ENCODE results near the gene ABCA2. TPM values are rescaled to one million over a fixed set of nuclear protein-coding genes. Genes with fewer than 3 reads are reported as not detected.

Gene ABCA2
- polyA plus RNA-seq, 3 donors from 2014 or later = 2.2 to 34.5 (median 6.3) TPM

DNA sequence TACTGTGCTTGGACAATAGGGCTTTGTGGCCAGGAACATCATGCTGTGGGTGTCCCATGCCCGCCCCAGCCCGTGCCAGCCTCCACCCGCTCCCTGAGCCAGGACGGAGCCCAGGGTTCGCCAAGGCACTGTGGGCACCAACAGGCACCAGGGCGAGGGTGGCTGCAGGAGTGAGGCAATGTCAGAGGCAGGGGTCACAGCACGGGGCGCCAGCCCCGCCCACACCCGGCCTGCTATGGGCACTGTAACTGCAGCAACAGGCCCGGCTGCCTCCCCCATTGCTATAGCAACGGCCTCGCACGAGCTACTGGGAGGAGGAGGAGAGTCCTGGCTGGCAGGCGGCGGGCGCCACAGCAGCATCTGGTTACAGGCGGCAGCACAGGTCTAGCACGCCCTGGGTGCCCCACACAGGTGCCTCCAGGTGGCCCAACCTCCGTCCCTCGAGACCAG is 2.5 kb downstream of the ABCA2 start:
- Mint-ChIP-seq H3K36me3 (peaks cover 0 to 4% (median 0%) of the 10 kb centered on the region in 3 donors), H3K27ac (no peak overlapping the region), H3K4me3 (no peak overlapping the region)

DNA sequence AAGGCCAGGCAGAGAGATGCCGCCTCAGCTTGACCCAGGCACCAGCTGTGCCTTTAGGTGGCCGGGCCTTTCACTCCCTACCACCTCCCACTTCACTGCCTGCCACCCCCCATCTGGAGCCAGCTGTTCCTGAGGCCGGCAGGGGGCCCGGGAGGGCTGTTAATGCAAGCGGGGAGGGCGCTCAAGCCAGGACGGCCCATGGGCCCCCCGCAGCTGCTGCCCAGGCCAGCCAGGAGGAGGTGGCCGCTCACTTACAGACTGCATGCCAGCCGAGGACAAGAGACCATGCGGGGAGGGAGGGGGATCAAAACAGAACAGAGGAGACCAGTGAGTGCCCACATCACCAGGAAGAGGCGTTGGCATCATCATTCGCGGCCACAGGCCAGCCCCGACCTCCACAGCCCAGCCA is 4.5 kb downstream of the ABCA2 start:
- no peak overlapping the region for H3K27ac Mint-ChIP-seq
- no peaks in the 10 kb centered on the region for H3K9me3 Mint-ChIP-seq
- peaks cover 0 to 3% (median 2%) of the 10 kb centered on the region in 3 donors for H3K27me3 Mint-ChIP-seq (ENCODE audit: low read depth in 3 of 3)
- peaks cover 17 to 22% of the 10 kb centered on the region in 2 donors for H3K4me1 Mint-ChIP-seq
- H3K4me3 Mint-ChIP-seq = no peak overlapping the region
- DNase-seq = no peak
- H3K36me3 Mint-ChIP-seq = peaks cover 0 to 8% (median 0%) of the 10 kb centered on the region in 3 donors

More for the DNA sequence above, 2.5 kb downstream of the ABCA2 start:
- peaks cover 32 to 40% of the 10 kb centered on the region in 2 donors for H3K4me1 Mint-ChIP-seq
- H3K27me3 Mint-ChIP-seq (ENCODE audit: low read depth in 3 of 3) = peaks cover 2 to 16% (median 10%) of the 10 kb centered on the region in 3 donors
- H3K9me3 Mint-ChIP-seq = no peaks in the 10 kb centered on the region
- peak in 1 of 3 donors; percentile 35 for DNase-seq

DNA sequence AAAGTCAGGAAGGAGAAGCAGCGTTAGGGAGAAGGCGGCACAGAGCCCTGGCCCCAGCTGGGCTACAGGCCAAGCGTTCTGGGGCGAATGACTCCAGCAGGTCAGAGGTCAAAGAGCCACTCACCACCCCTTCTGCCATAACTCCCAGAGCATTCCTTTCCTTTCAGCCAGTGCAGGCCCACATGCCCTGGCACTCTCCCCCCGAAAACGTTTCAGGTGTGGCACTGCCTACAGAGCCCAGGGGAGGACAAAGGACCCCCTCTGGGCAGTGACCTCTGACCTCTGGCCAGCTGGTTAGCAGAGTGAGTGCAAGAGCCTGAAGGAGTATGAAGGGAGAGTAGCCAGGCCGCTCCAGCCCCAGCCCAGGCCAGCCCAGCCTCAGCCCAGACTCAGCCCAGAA is 4.9 kb downstream of the ABCA2 start:
- Mint-ChIP-seq H3K9me3 (no peaks in the 10 kb centered on the region), H3K27me3 (ENCODE audit: low read depth in 3 of 3) (peaks cover 0 to 2% (median 2%) of the 10 kb centered on the region in 3 donors), H3K36me3 (peaks cover 0 to 8% (median 0%) of the 10 kb centered on the region in 3 donors), H3K27ac (no peak overlapping the region), H3K4me3 (no peak overlapping the region), H3K4me1 (peaks cover 17 to 22% of the 10 kb centered on the region in 2 donors)
- no peak for DNase-seq

DNA sequence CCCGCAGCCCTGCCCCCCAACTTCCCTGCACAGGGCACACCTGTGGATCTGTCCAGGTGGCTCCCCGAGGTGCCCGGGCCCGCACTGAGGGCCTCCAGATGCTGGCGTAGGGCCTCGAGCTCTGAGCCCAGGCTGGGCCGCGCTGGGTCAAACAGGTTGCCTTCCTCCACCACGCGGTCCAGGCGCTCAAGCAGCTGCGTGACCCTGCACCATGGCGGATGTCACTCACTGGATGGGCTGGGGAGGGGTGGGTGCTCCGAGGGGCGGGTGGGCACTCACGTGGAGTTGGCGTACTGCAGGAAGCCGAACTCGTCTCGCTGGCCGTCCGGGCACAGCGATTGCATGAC is 5.4 kb downstream of the ABCA2 start:
- peaks cover 0 to 2% (median 2%) of the 10 kb centered on the region in 3 donors for H3K27me3 Mint-ChIP-seq (ENCODE audit: low read depth in 3 of 3)
- peaks cover 0 to 8% (median 0%) of the 10 kb centered on the region in 3 donors for H3K36me3 Mint-ChIP-seq
- H3K4me3 Mint-ChIP-seq = no peak overlapping the region
- H3K27ac Mint-ChIP-seq = no peak overlapping the region
- no peaks in the 10 kb centered on the region for H3K9me3 Mint-ChIP-seq
- no peak for DNase-seq
- peaks cover 17 to 22% of the 10 kb centered on the region in 2 donors for H3K4me1 Mint-ChIP-seq

DNA sequence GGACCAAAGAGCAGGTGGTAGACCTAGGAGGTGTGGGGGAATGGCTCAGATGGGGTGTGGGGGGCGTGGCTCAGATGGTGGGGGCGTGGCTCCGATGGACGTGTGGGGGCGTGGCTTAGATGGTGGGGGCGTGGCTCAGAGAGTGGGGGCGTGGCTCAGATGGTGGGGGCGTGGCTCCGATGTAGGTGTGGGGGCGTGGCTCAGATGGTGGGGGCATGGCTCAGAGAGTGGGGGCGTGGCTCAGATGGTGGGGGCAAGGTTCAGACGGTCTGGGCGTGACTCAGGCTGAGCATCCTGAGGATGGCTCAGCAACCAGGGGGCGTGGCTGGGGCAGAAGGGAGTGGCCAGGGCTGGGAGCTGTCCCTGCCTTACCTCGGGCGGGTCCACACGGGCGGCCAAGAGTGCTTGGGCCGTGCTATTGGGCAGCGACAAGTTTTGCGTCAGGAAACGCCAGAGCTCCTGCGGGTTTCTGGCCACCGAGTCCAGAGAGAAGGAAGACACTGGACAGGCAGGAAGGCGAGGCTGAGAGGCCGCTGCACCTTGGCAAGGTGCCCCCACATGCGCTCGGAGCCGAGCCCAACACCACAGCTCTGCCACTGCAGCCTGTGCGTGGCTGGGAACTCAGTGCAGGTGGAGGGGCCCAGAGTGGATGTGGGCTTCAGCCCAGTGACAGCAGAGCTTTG is 5.9 kb downstream of the ABCA2 start:
- H3K27me3 Mint-ChIP-seq (ENCODE audit: low read depth in 3 of 3) = no peaks in the 10 kb centered on the region
- peaks cover 0 to 8% (median 0%) of the 10 kb centered on the region in 3 donors for H3K36me3 Mint-ChIP-seq
- H3K9me3 Mint-ChIP-seq = no peaks in the 10 kb centered on the region
- peak overlapping the region in 5 of 6 donors; percentile 34 to 83 (median 78) for H3K27ac Mint-ChIP-seq
- peaks cover 13 to 20% of the 10 kb centered on the region in 2 donors for H3K4me1 Mint-ChIP-seq
- peak; percentile 44 to 58 (median 53) for DNase-seq
- no peak overlapping the region for H3K4me3 Mint-ChIP-seq

DNA sequence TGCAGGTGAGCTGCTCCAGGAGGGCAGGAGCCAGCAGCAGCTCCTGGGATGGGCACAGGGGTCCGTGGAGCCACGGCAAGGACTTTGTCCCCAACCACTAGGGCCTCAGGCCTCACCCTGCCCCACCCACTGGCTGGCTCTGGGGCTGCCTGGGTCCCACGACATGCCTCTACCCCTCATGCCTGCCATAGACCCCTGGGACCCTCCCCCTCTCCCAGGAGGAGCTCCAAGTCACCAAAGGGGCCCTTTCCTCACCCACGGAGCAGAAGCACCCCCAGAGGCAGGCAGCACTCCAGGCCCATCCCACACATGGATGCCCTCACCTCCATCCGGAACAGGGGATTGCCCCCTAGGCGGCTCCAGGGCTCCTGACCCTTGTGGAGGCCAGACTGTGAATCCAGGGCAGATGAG is 6.5 kb downstream of the ABCA2 start:
- no peak for DNase-seq
- Mint-ChIP-seq H3K27ac (peak overlapping the region in 4 of 6 donors; percentile 34 to 83 (median 80)), H3K4me3 (no peak overlapping the region), H3K9me3 (no peaks in the 10 kb centered on the region), H3K27me3 (ENCODE audit: low read depth in 3 of 3) (peaks cover 0 to 1% (median 0%) of the 10 kb centered on the region in 3 donors), H3K36me3 (peaks cover 0 to 13% (median 4%) of the 10 kb centered on the region in 3 donors), H3K4me1 (peaks cover 8 to 14% of the 10 kb centered on the region in 2 donors)

DNA sequence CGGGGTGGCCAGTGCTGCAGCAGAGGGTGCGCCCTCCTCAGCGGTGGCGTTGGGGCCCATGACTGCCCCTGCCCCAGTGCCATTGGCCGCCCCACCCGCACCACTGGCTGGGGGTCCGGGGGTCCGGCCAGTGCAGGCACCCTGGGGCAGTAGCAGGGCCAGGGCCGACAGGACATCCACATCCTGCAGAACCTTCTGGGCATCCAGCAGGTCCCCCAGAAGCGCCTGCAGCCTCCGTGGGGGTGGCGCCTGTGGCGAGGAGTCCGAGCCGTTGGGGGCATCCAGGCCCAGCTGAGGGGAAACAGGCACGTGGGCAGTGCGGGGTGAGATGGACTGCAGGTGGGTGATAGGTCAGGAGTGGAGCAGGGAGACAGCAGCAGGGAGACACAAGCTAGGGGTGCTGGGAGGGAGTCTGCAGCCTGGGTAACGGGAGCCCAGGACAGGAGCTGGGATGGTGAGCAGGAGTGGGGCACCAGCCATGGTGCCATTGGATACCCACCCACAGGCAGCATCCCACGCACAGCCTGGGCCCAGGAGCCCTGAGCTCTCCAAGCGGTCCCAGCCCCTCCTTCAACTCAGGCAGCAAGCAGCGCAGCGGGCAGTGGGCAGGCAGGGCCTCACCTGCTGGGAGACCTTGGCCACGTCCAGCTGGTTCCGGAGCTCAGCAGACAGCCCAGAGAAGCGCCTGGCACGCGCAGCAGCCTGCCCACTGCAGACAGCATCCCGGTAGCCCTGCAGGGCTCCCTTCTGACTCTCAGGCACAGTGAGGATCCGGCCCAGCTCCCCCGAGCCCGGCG is 7.1 kb downstream of the ABCA2 start:
- H3K4me3 Mint-ChIP-seq = no peak overlapping the region
- no peak for DNase-seq
- peaks cover 0 to 1% (median 0%) of the 10 kb centered on the region in 3 donors for H3K27me3 Mint-ChIP-seq (ENCODE audit: low read depth in 3 of 3)
- peaks cover 6 to 11% of the 10 kb centered on the region in 2 donors for H3K4me1 Mint-ChIP-seq
- H3K27ac Mint-ChIP-seq = no peak overlapping the region
- H3K36me3 Mint-ChIP-seq = peaks cover 0 to 13% (median 4%) of the 10 kb centered on the region in 3 donors
- no peaks in the 10 kb centered on the region for H3K9me3 Mint-ChIP-seq

DNA sequence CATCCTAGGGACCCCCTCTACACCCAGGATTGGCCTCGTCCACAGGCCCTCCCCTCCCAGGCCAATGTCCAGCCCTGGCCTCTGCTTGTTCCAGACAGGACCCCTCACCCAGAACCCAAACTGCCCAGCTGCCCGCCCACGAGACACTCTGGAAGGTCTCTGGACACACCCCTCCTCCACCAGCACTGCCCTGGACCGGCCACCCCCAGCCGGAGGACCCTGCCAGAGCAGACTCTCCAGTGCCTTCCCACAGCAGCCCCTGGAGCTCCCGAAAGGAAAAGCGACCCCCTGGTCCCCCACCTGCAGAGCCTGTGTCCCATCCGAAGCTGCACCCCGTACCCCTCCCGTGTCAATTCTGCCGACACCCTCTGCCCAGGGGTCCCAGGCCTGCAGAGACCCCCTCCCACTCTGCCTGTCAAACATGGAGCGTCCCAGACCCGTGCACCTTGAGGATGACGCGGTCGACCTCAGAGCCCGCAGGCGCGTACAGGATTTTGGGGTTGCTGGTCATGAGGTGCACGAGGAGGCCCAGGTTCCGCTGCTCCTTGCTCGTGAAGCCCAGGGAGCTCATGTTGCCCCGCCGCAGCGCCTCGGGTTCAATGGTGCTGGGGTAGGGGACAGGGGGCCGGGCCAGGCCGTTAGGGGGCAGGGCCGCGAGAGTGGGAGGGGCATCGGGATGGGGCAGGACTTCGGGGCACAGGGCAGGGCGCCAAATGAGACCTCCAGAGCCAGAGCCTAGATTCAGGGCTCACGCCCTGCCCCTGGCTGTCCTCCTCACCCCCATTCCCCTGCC is 8.0 kb downstream of the ABCA2 start:
- Mint-ChIP-seq H3K27ac (no peak overlapping the region), H3K27me3 (ENCODE audit: low read depth in 3 of 3) (peaks cover 0 to 1% (median 0%) of the 10 kb centered on the region in 3 donors), H3K4me1 (peaks cover 6 to 7% of the 10 kb centered on the region in 2 donors), H3K4me3 (no peak overlapping the region), H3K9me3 (no peaks in the 10 kb centered on the region), H3K36me3 (peaks cover 0 to 13% (median 4%) of the 10 kb centered on the region in 3 donors)
- DNase-seq = no peak

DNA sequence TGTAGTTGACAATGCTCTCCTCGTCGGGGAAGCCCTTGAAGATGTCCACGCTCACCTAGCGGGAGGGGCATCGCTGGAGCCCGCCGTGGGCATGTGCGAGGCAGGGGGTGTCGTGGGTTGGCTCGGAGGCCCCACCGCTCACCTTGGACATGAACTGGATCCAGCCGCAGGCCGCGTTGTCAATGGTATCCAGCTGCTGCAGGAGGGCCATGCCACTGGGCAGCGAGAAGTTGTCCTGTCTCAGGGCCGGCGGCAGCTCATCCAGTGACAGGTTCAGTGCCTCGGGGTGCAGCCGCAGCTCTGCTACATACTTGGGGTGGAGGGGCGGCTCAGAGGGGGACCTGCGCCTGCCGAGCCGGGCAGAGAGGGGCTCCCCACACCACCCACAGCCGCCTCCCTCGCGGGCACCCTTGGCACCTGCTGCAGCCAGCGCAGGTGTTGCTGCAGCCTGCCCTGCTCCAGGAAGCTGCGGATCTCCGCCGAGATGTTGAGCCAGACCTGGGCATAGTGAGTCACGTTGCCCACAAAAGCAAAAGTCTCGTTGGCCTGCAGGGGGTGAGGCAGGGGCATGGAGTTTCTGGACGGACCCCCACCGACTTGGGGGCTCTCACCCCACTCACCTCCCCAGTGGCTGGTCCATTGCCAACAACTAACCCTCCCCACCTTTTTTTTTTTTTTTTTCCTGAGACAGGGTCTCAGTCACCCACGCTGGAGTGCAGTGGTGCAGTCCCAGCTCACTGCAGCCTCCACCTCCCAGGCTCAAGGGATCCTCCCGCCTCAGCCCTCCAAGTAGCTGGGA is 9.1 kb downstream of the ABCA2 start:
- Mint-ChIP-seq H3K36me3 (peaks cover 0 to 13% (median 4%) of the 10 kb centered on the region in 3 donors), H3K4me3 (no peak overlapping the region), H3K4me1 (peaks cover 5 to 6% of the 10 kb centered on the region in 2 donors), H3K27ac (no peak overlapping the region), H3K9me3 (no peaks in the 10 kb centered on the region), H3K27me3 (ENCODE audit: low read depth in 3 of 3) (peaks cover 0 to 1% (median 0%) of the 10 kb centered on the region in 3 donors)
- no peak for DNase-seq

DNA sequence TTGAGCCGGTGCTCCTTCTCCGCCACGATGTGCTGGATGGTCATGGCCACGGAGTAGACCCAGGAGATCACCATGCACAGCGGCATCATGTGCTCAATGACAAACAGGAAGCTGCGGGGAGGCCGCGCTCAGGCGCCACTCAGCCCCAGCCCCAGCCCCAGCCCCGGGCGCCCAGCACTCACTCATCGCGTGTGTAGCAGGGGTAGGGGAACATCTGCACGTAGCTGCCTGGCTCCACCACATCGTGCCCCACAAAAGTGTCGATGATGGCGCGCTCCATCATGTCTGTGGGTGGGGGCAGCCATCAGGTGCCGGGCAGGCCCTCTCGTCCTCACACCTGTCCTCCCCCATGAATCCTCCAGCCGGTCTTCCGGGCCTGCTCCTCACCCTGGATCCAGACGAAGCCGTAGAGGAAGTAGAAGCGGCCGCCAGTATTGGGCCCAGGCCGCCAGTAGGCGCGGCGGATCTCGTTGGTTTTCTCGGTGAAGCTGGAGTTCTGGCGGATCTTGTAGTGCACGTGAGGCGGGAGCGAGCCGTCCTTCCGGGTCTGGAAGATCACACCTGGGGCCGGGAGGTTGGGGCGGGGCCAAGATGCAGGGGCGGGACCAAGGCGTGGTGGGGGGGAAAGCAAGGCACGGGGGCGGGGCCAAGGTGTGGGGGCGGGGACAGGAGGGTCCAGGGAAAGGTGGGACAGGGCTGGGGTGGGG is 10.1 kb downstream of the ABCA2 start:
- peaks cover 0 to 13% (median 4%) of the 10 kb centered on the region in 3 donors for H3K36me3 Mint-ChIP-seq
- H3K27ac Mint-ChIP-seq = no peak overlapping the region
- no peak for DNase-seq
- no peak overlapping the region for H3K4me3 Mint-ChIP-seq
- peaks cover 0 to 1% (median 0%) of the 10 kb centered on the region in 3 donors for H3K27me3 Mint-ChIP-seq (ENCODE audit: low read depth in 3 of 3)
- peaks cover 5 to 6% of the 10 kb centered on the region in 2 donors for H3K4me1 Mint-ChIP-seq
- no peaks in the 10 kb centered on the region for H3K9me3 Mint-ChIP-seq

DNA sequence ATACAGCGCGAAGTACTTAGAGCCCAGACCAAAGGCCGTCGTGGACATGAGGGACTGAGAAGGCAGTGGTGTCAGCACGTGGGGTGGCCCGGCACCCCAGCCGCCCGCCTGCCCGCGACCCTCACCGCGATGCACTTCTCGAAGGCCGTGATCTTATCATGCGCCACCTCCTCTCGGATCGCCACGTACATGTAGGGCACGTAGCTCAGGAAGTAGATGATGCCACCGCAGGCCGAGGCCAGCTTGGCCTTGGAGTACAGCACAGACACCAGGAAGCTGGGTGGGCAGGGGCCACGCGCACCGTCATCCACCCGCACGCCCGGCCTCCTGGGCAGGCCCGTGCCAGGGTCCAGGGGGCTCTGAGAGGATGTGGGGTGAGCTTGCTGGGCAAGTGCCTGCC is 11.0 kb downstream of the ABCA2 start:
- no peak overlapping the region for H3K27ac Mint-ChIP-seq
- H3K4me3 Mint-ChIP-seq = no peak overlapping the region
- DNase-seq = no peak
- no peaks in the 10 kb centered on the region for H3K9me3 Mint-ChIP-seq
- peaks cover 3% of the 10 kb centered on the region in 2 donors for H3K4me1 Mint-ChIP-seq
- H3K27me3 Mint-ChIP-seq (ENCODE audit: low read depth in 3 of 3) = peaks cover 0 to 1% (median 0%) of the 10 kb centered on the region in 3 donors
- peaks cover 0 to 12% (median 4%) of the 10 kb centered on the region in 3 donors for H3K36me3 Mint-ChIP-seq

DNA sequence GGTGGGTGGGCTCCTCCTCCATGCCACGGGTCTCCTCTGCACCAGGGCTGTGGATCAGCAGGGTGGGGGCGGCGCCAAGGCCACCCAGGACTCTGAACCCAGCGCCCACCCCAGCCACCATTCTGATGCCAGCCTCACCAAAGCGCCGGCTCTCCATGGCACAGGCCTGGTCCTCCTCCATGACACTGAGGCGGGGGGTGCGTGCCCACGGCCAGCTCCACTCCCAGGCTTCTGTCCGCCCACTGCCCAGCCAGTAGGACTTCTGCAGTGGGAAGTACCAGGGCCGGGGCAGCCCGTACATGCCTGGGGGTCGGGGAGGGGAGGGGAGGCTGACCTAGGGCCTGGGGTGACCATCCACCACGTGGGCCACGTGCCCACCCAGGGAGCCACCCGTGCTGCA is 11.6 kb downstream of the ABCA2 start:
- H3K4me1 Mint-ChIP-seq = no peaks in the 10 kb centered on the region
- peaks cover 0 to 1% (median 0%) of the 10 kb centered on the region in 3 donors for H3K27me3 Mint-ChIP-seq (ENCODE audit: low read depth in 3 of 3)
- no peak overlapping the region for H3K4me3 Mint-ChIP-seq
- no peak for DNase-seq
- H3K9me3 Mint-ChIP-seq = no peaks in the 10 kb centered on the region
- no peak overlapping the region for H3K27ac Mint-ChIP-seq
- peaks cover 0 to 8% (median 4%) of the 10 kb centered on the region in 3 donors for H3K36me3 Mint-ChIP-seq
